HCT116 (cell line): ENCODE results near the gene MCTP2. TPM values are rescaled to one million over a fixed set of nuclear protein-coding genes. Genes with fewer than 3 reads are reported as not detected.

Experiments
- ATAC-seq: fragments of 200-7000 bp; cut with Tn5 transposase; 2 replicates; pipeline ENCODE4 v1.9.1; 2020; ENCODE audit warnings: mild to moderate bottlenecking, moderate library complexity
- BruUV-seq: library from RNA; stranded (reverse); fragments of 400-500 nt; replicated peaks from 2 replicates; lab custom pipeline; 2021; lab: Mats Ljungman, UMichigan
- CTCF ChIA-PET: fragments of 300-600 bp; sonication (Branson Sonifier 250); formaldehyde crosslinking; loops from one replicate; lab custom pipeline; 2021; ENCODE audit warnings: antibody characterized with exemption; lab: Charles Lee
- POLR2A ChIA-PET: fragments of 300-600, 350-600 bp; sonication (Branson Sonifier 250); formaldehyde crosslinking; loops from one replicate; lab custom pipeline; 2021; ENCODE audit warnings: antibody characterized with exemption; lab: Charles Lee
- RAD21 ChIA-PET, 2 experiments: fragments of 300-600 bp; sonication (Branson Sonifier 250); formaldehyde crosslinking; loops; one replicate each; lab custom pipeline; 2023; ENCODE audit warnings: low total read pairs in 2 of 2; ENCODE audit not compliant: uncharacterized antibody in 2 of 2, unreplicated experiment in 2 of 2, low non-redundant PET in 1 of 2; lab: Charles Lee
- DNase-seq: peaks from one replicate; pipeline ENCODE4 v3.0.0-alpha.2; 2010; ENCODE audit warnings: low read depth, low spot score
- H2AFZ ChIP-seq: fragments of 200-600 bp; shearing (Covaris generic), sonication (generic); 2 replicates; pipeline ENCODE4 v1.6.1; 2017; ENCODE audit warnings: low read depth, mixed run types, mixed read lengths, antibody characterized with exemption, low read length; ENCODE audit not compliant: poor library complexity, severe bottlenecking
- H3K27ac ChIP-seq: 2 replicates; pipeline ENCODE4 v1.5.1; 2012; ENCODE audit warnings: low read depth, low read length
- H3K27me3 ChIP-seq: fragments of 200-600 bp; sonication (generic); 2 replicates; pipeline ENCODE4 v1.6.1; 2016; ENCODE audit warnings: mixed run types, low read length, mixed read lengths; ENCODE audit not compliant: insufficient read depth
- H3K36me3 ChIP-seq, 2 experiments: fragments of 200-500 bp in 1 of 2; fragments of 200-600 bp in 1 of 2; sonication (Bioruptor generic) in 1 of 2; sonication (generic) in 1 of 2; 2 replicates each; pipeline versions ENCODE4 v1.5.1 to v1.6.1; 2014 to 2016; ENCODE audit warnings: low read length in 2 of 2, inconsistent platforms in 1 of 2, mixed read lengths in 1 of 2, mixed run types in 1 of 2; ENCODE audit not compliant: insufficient read depth in 2 of 2, control insufficient read depth in 1 of 2
- H3K4me1 ChIP-seq, 2 experiments: fragments of 200-600 bp in 1 of 2; sonication (generic) in 1 of 2; 2 replicates each; pipeline versions ENCODE4 v1.5.1 to v1.6.1; 2012 to 2017; ENCODE audit warnings: low read length in 2 of 2, inconsistent platforms in 1 of 2, mild to moderate bottlenecking in 1 of 2, mixed read lengths in 1 of 2, mixed run types in 1 of 2, moderate library complexity in 1 of 2; ENCODE audit not compliant: insufficient read depth in 2 of 2, control insufficient read depth in 1 of 2
- H3K4me2 ChIP-seq: fragments of 200-600 bp; sonication (generic); 2 replicates; pipeline ENCODE4 v1.6.1; 2017; ENCODE audit warnings: mixed run types, low read length, mixed read lengths
- H3K4me3 ChIP-seq, 2 experiments: fragments of 200-600 bp in 1 of 2; sonication (generic) in 1 of 2; replicated peaks in 1 of 2; 2 replicates each; pipeline ENCODE4 v1.5.1; 2011 to 2016; ENCODE audit warnings: low read length in 2 of 2, control low read depth in 1 of 2, low read depth in 1 of 2, mild to moderate bottlenecking in 1 of 2, mixed read lengths in 1 of 2, mixed run types in 1 of 2
- H3K79me2 ChIP-seq: fragments of 200-600 bp; sonication (generic); 2 replicates; pipeline ENCODE4 v1.6.1; 2017; ENCODE audit warnings: mild to moderate bottlenecking, mixed run types, low read length, moderate library complexity, mixed read lengths; ENCODE audit not compliant: insufficient read depth
- H3K9ac ChIP-seq: fragments of 200-600 bp; sonication (generic); 2 replicates; pipeline ENCODE4 v1.6.1; 2016; ENCODE audit warnings: low read length, mixed read lengths
- H3K9me2 ChIP-seq: fragments of 200-600 bp; sonication (generic), shearing (Covaris generic); 2 replicates; pipeline ENCODE4 v1.6.1; 2017; ENCODE audit warnings: mixed run types, mild to moderate bottlenecking, moderate library complexity; ENCODE audit not compliant: insufficient read depth
- H3K9me3 ChIP-seq, 2 experiments: fragments of 200-500 bp in 1 of 2; fragments of 200-600 bp in 1 of 2; sonication (Bioruptor generic) in 1 of 2; sonication (generic) in 1 of 2; 2 replicates each; pipeline ENCODE4 v1.6.1; 2014 to 2017; ENCODE audit warnings: low read length in 2 of 2, mixed read lengths in 2 of 2, inconsistent platforms in 1 of 2, low read depth in 1 of 2, mild to moderate bottlenecking in 1 of 2, mixed run types in 1 of 2, moderate library complexity in 1 of 2; ENCODE audit not compliant: control insufficient read depth in 1 of 2, insufficient read depth in 1 of 2
- H4K20me1 ChIP-seq: fragments of 200-600 bp; sonication (generic), shearing (Covaris generic); 2 replicates; pipeline ENCODE4 v1.6.1; 2017; ENCODE audit warnings: mixed run types, mild to moderate bottlenecking, moderate library complexity; ENCODE audit not compliant: insufficient read depth
- ATF3 ChIP-seq: IDR thresholded peaks from 2 replicates; pipeline ENCODE4 v1.6.1; 2012
- CBX3 ChIP-seq: IDR thresholded peaks from 2 replicates; pipeline ENCODE4 v1.6.1; 2012; ENCODE audit warnings: low read depth
- EGR1 ChIP-seq: IDR thresholded peaks from 2 replicates; pipeline ENCODE4 v1.6.1; 2012; ENCODE audit warnings: low read depth
- EZH2phosphoT487 ChIP-seq: fragments of 200-600 bp; IDR thresholded peaks from 2 replicates; pipeline ENCODE4 v1.6.1; 2018; ENCODE audit warnings: antibody characterized with exemption, borderline replicate concordance
- FOSL1 ChIP-seq: IDR thresholded peaks from 2 replicates; pipeline ENCODE4 v1.6.1; 2012; ENCODE audit warnings: low read depth
- JUND ChIP-seq: IDR thresholded peaks from 2 replicates; pipeline ENCODE4 v1.6.1; 2012
- MAX ChIP-seq: IDR thresholded peaks from 2 replicates; pipeline ENCODE4 v1.6.1; 2012
- RAD21 ChIP-seq: IDR thresholded peaks from 2 replicates; pipeline ENCODE4 v1.6.1; 2012; ENCODE audit warnings: low read depth, mild to moderate bottlenecking
- SP1 ChIP-seq: IDR thresholded peaks from 2 replicates; pipeline ENCODE4 v1.6.1; 2012; ENCODE audit warnings: low read depth
- TCF7L2 ChIP-seq: IDR thresholded peaks from 2 replicates; pipeline ENCODE4 v1.7.0; 2011; ENCODE audit warnings: borderline replicate concordance, inconsistent platforms; ENCODE audit not compliant: insufficient read depth, insufficient read length; ENCODE audit errors: extremely low read depth
- YY1 ChIP-seq: IDR thresholded peaks from 2 replicates; pipeline ENCODE4 v1.6.1; 2011; ENCODE audit warnings: low read length, low read depth, moderate library complexity, mild to moderate bottlenecking; ENCODE audit not compliant: insufficient replicate concordance; ENCODE audit errors: extremely low read depth
- ZFX ChIP-seq: fragments of 450-650 bp; IDR thresholded peaks from 2 replicates; pipeline ENCODE4 v1.6.1; 2017
- ZNF274 ChIP-seq: fragments of 200-500 bp; sonication (Bioruptor generic); IDR thresholded peaks from 2 replicates; pipeline ENCODE4 v1.6.1; 2014; ENCODE audit warnings: mild to moderate bottlenecking, low read depth, low read length, inconsistent platforms
- intact Hi-C: fragments of 100-400 bp; cut with micrococcal nuclease; formaldehyde crosslinking; loops from 2 replicates; pipeline ENCODE4 v1.10.0; 2022
- total RNA-seq: library from RNA; stranded (reverse); gene quantifications from one replicate; pipeline ENCODE4 v1.2.1, GENCODE V29; 2021; ENCODE audit not compliant: unreplicated experiment

MCTP2 gene
- total RNA-seq, 1 experiment from 2014 or later, result 12.9 TPM

GRCh38 chr15:94366781-94367180 lies 135.4 kb downstream of the MCTP2 start:
- intact Hi-C loops, result no loop called here
- BruUV-seq, result no TSS peak
- Histone ChIP-seq H3K9me2 (no peaks in the 10 kb centered on the region), H3K4me1 (no peaks in the 10 kb centered on the region), H3K27me3 (no peaks in the 10 kb centered on the region), H3K27ac (no peak overlapping the region), H3K9ac (no peak overlapping the region), H3K36me3 (no peaks in the 10 kb centered on the region), H3K4me2 (no peak overlapping the region), H3K79me2 (no peaks in the 10 kb centered on the region), H3K4me3 (no peak overlapping the region), H4K20me1 (no peaks in the 10 kb centered on the region), H2AFZ (no peak overlapping the region), H3K9me3 (no peaks in the 10 kb centered on the region)
- ATAC-seq (no peak), DNase-seq (no peak)
- ChIA-PET RAD21 (no interaction called here), POLR2A (no interaction called here), CTCF (no interaction called here)
- no peak for TF ChIP-seq YY1
- TF ChIP-seq SP1, result no peak
- no peak for TF ChIP-seq ZNF274
- TF ChIP-seq MAX, result no peak
- TF ChIP-seq JUND, result no peak
- TF ChIP-seq EGR1, result no peak
- no peak for TF ChIP-seq RAD21
- TF ChIP-seq ZFX, result no peak
- no peak for TF ChIP-seq TCF7L2
- TF ChIP-seq ATF3, result no peak

GRCh38 chr15:94367726-94368535 lies 136.6 kb downstream of the MCTP2 start:
- ATAC-seq, result no peak
- CTCF ChIA-PET, result no interaction called here
- H3K27me3 ChIP-seq, result no peaks in the 10 kb centered on the region
- no peak for DNase-seq
- H3K4me2 ChIP-seq, result no peak overlapping the region
- no peaks in the 10 kb centered on the region for H3K9me2 ChIP-seq
- RAD21 ChIA-PET, result no interaction called here
- H3K4me3 ChIP-seq, result no peak overlapping the region
- BruUV-seq, result no TSS peak
- no peak overlapping the region for H3K27ac ChIP-seq
- no peaks in the 10 kb centered on the region for H3K9me3 ChIP-seq
- H3K79me2 ChIP-seq, result no peaks in the 10 kb centered on the region
- no peaks in the 10 kb centered on the region for H3K4me1 ChIP-seq
- intact Hi-C loops, result no loop called here
- no peak overlapping the region for H2AFZ ChIP-seq
- no peak for TF ChIP-seq EZH2phosphoT487
- TF ChIP-seq RAD21, result no peak
- TF ChIP-seq CBX3, result no peak
- no peak for TF ChIP-seq ZFX
- no peak for TF ChIP-seq ZNF274
- no peak for TF ChIP-seq FOSL1
- no peak for TF ChIP-seq SP1
- H4K20me1 ChIP-seq, result no peaks in the 10 kb centered on the region
- no peaks in the 10 kb centered on the region for H3K36me3 ChIP-seq
- POLR2A ChIA-PET, result no interaction called here
- no peak overlapping the region for H3K9ac ChIP-seq
